Activated CD4-positive, alpha-beta memory T cell treated with anti-CD3 and anti-CD28 coated beads, Interleukin-2, amount 10 ng/mL, durations not matched to agents 7 days and 5 days (primary cell): Measurements from ENCODE around the gene CACNA1C. TPM values are rescaled to one million over a fixed set of nuclear protein-coding genes. Genes with fewer than 3 reads are reported as not detected.

Source experiments
- CTCF ChIA-PET: fragments of 350-600 bp; sonication (Branson Sonifier 250); formaldehyde crosslinking; loops from one replicate; lab custom pipeline; 2021; ENCODE audit warnings: antibody characterized with exemption, inconsistent platforms; lab: Charles Lee
- POLR2A ChIA-PET: fragments of 350-600 bp; sonication (Branson Sonifier 250); formaldehyde crosslinking; loops from one replicate; lab custom pipeline; 2021; ENCODE audit warnings: antibody characterized with exemption; lab: Charles Lee
- DNase-seq: peaks from one replicate; pipeline ENCODE4 v3.0.0-alpha.2; 2020
- H3K27ac Mint-ChIP-seq: one replicate; pipeline ENCODE4 v1.8.0; 2021; ENCODE audit warnings: mild to moderate bottlenecking, mixed read lengths
- H3K27me3 Mint-ChIP-seq: one replicate; pipeline ENCODE4 v1.8.0; 2021; ENCODE audit warnings: mixed read lengths
- H3K36me3 Mint-ChIP-seq: one replicate; pipeline ENCODE4 v1.8.0; 2021; ENCODE audit warnings: low read depth, mixed read lengths
- H3K4me1 Mint-ChIP-seq: one replicate; pipeline ENCODE4 v1.8.0; 2021; ENCODE audit warnings: mixed read lengths
- H3K4me3 Mint-ChIP-seq: one replicate; pipeline ENCODE4 v1.8.0; 2021; ENCODE audit warnings: mild to moderate bottlenecking, mixed read lengths
- H3K9me3 Mint-ChIP-seq: one replicate; pipeline ENCODE4 v1.8.0; 2021; ENCODE audit warnings: mixed read lengths
- total RNA-seq, 2 experiments: library from RNA; stranded (reverse); gene quantifications; one replicate each; pipeline ENCODE4 v1.2.3, GENCODE V29; 2021

The CACNA1C gene
- total RNA-seq, 2 experiments from 2014 or later, result 0.30 TPM

- Mint-ChIP-seq H3K4me3 (no peak overlapping the region), H3K36me3 (no peaks in the 10 kb centered on the region), H3K9me3 (no peaks in the 10 kb centered on the region), H3K27me3 (peaks cover 3% of the 10 kb centered on the region), H3K4me1 (no peaks in the 10 kb centered on the region), H3K27ac (no peak overlapping the region)
- ChIA-PET CTCF (no interaction called here), POLR2A (no interaction called here)
- DNase-seq, result no peak
These were observed 153.2 kb downstream of the CACNA1C start for GRCh38 chr12:2205996-2206395.

DNA sequence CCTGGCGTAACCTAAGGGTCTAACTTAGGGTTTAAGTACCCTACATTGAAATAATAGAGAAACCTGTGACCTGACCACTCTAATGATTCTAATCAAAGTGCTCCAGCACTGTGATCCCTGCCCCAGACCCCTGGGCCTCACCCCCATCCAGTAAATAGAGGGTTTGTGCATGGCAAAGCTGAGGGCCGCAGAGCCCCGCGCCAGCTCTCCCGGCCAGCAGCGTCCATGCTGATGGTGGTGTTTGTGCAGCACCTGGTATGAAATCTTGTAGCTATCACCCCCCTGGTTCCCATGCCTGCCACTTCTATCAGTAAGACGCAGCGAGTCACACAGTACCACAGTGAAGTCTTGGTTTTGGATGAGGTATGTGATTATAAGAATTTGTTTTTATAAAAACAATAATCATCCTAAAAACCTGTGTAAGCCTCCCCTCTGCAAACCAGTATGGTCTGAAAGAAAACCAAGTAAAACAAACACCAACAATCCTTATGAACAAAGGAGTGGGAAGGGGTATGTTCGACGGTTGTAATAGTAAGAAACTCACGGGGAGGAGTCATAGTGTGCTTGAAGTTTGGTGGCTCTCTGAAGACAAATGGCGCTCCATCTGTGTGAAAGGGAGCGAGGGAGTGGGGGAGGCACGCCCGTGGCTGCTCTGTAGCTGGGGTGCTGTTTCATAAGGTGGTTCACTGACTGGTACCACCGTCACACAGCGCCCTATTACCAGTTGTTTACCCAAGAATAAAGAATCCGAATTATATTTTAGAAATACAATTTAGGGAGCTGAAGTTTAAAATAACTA, 156.2 kb downstream of the CACNA1C start:
- H3K4me1 Mint-ChIP-seq, result no peaks in the 10 kb centered on the region
- POLR2A ChIA-PET, result no interaction called here
- DNase-seq, result no peak
- CTCF ChIA-PET, result no interaction called here
- no peaks in the 10 kb centered on the region for H3K36me3 Mint-ChIP-seq
- H3K27me3 Mint-ChIP-seq, result peaks cover 5% of the 10 kb centered on the region
- no peak overlapping the region for H3K4me3 Mint-ChIP-seq
- H3K9me3 Mint-ChIP-seq, result no peaks in the 10 kb centered on the region
- no peak overlapping the region for H3K27ac Mint-ChIP-seq

DNA sequence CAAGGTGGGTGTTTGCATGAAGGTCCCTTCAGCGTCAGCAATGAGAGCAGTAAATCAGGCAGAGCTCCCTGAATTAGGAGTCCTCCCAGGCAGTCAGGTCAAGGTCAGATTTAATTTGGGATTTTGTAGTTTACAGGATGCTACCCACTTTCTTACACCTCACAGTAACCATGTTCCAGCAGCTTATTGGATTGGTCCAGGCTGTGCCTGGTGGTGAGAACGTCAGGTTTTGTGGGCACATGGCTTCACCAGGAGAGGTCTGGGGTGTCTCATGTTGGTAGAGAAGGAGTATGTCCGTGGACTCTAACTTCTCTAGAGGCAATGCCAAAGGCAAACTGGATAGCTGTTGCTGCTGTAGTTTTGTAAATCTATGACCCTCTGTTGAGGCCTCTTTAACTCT, 158.3 kb downstream of the CACNA1C start:
- DNase-seq, result no peak
- H3K9me3 Mint-ChIP-seq, result no peaks in the 10 kb centered on the region
- ChIA-PET CTCF (no interaction called here), POLR2A (no interaction called here)
- no peaks in the 10 kb centered on the region for H3K36me3 Mint-ChIP-seq
- H3K27me3 Mint-ChIP-seq, result peaks cover 5% of the 10 kb centered on the region
- no peaks in the 10 kb centered on the region for H3K4me1 Mint-ChIP-seq
- no peak overlapping the region for H3K27ac Mint-ChIP-seq
- no peak overlapping the region for H3K4me3 Mint-ChIP-seq

- Mint-ChIP-seq H3K27me3 (peaks cover 7% of the 10 kb centered on the region), H3K27ac (no peak overlapping the region), H3K4me3 (no peak overlapping the region), H3K36me3 (no peaks in the 10 kb centered on the region), H3K9me3 (no peaks in the 10 kb centered on the region), H3K4me1 (no peaks in the 10 kb centered on the region)
- ChIA-PET POLR2A (no interaction called here), CTCF (no interaction called here)
- no peak for DNase-seq
These were observed 159.8 kb downstream of the CACNA1C start for GRCh38 chr12:2212537-2212936.

DNA sequence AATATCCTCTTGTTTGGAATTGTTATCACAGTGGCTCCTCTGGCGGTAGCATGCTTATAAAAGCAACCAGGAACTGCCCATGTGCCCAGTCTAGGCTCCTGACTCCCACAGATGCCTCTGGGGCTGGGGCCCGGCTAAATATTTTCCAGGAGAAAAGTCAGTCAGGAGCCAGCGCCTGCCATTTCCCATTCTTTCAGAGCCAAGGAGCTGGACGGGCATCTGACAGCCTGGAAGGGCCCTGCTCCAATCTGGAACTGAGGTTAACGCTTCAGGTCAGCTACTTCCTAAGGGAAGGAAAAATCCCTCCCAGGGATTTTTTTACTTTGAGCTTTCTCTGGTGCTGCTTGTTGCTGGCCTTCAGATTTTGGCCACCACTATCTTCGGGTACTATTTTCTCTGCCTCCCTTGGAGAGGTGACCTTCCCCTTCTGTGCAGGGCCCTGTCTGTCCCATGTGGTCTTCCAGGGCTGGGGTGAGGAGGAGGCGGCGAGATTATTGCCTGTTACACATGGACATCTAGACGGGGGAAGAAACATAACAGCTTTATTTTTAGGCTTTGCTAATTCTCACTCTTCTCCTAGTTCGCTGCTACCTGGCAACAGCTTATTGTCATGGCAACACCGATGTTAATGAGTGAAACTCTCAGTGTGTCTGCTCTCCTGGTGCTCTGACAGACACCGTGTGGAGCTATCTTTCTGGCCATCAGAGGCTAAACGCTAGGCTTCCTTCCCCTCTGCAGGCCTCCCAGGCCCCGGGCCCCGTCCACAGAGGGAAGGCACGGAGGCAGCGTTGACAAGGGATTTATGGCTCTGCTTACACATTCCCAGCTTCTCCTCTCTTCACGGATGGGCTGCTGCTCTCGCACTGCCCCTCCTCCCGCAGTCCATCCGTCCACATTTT, 160.4 kb downstream of the CACNA1C start:
- H3K27ac Mint-ChIP-seq, result no peak overlapping the region
- DNase-seq, result no peak
- POLR2A ChIA-PET, result no interaction called here
- no peaks in the 10 kb centered on the region for H3K4me1 Mint-ChIP-seq
- peaks cover 7% of the 10 kb centered on the region for H3K27me3 Mint-ChIP-seq
- CTCF ChIA-PET, result no interaction called here
- H3K36me3 Mint-ChIP-seq, result no peaks in the 10 kb centered on the region
- no peak overlapping the region for H3K4me3 Mint-ChIP-seq
- no peaks in the 10 kb centered on the region for H3K9me3 Mint-ChIP-seq

DNA sequence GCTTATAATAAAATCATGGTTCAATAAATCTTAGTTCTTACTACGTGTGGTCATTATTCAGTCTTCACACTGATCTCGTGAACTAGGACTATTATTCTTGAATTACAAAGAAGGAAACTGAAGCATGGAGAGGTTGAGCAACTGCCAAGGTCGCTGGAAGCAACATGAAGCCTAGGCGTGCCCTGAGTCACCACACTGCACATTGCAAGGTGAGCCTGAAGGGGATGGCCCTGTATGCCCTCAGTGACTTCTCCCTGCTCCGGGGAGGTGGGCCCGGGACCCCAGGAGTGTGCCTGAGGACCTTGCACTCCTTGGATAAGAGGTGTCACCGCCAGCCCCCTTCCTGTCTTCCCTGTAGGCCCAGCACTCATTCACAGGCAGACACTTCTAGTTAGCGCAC, 161.6 kb downstream of the CACNA1C start:
- no peaks in the 10 kb centered on the region for H3K9me3 Mint-ChIP-seq
- CTCF ChIA-PET, result no interaction called here

DNA sequence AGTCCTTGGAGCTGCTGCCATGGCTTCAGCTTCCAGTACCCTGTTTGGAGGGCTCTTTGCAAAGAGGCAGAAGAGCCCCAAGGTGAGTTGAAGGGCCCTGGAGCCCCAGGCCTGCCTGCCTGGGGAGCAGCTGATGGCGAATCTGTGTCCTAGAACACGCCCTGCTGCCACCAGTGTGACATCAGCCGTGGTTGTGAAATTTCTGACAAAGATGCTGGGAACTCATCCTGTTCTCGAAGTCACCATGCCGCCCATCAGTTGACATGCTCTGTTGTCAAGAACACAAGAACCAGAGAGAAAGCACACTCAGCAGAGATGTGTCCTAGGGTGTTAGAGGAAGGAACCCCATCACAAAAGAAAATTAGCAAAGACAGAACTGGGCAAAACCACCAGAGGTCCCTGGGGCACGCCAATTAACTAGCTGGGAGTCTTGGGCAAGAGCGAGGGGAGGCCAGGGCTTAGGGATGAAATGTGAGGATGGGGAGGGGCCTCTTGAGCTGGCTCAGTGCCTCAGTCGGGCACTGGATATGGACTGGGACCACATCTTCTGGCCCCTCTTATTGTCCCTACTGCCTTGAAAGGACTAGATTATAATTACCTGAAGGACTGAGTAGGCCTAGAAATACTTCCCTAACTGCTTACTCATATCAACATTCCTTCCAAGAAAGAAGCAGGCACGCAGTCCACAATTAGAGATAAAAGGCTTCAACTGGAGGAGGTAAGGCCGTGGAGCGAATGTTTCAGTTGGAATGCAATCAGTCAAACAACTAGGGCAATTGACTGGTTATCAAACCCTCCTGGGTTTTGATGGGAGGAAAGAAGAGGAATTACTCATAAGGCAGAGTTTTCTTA, 163.1 kb downstream of the CACNA1C start:
- H3K36me3 Mint-ChIP-seq, result no peaks in the 10 kb centered on the region
- no peak overlapping the region for H3K4me3 Mint-ChIP-seq
- CTCF ChIA-PET, result no interaction called here
- H3K27me3 Mint-ChIP-seq, result peaks cover 13% of the 10 kb centered on the region
- POLR2A ChIA-PET, result no interaction called here
- H3K9me3 Mint-ChIP-seq, result no peaks in the 10 kb centered on the region
- H3K4me1 Mint-ChIP-seq, result no peaks in the 10 kb centered on the region
- DNase-seq, result no peak
- no peak overlapping the region for H3K27ac Mint-ChIP-seq

More for the DNA sequence above, 161.6 kb downstream of the CACNA1C start:
- H3K27me3 Mint-ChIP-seq, result peaks cover 9% of the 10 kb centered on the region
- no peaks in the 10 kb centered on the region for H3K4me1 Mint-ChIP-seq
- no peaks in the 10 kb centered on the region for H3K36me3 Mint-ChIP-seq
- H3K4me3 Mint-ChIP-seq, result no peak overlapping the region
- POLR2A ChIA-PET, result no interaction called here
- H3K27ac Mint-ChIP-seq, result no peak overlapping the region
- no peak for DNase-seq

GRCh38 chr12:2218706-2219105, 165.9 kb downstream of the CACNA1C start:
- ChIA-PET POLR2A (no interaction called here), CTCF (no interaction called here)
- Mint-ChIP-seq H3K36me3 (no peaks in the 10 kb centered on the region), H3K4me3 (no peak overlapping the region), H3K9me3 (no peaks in the 10 kb centered on the region), H3K27ac (no peak overlapping the region), H3K27me3 (peaks cover 18% of the 10 kb centered on the region), H3K4me1 (no peaks in the 10 kb centered on the region)
- DNase-seq, result no peak

DNA sequence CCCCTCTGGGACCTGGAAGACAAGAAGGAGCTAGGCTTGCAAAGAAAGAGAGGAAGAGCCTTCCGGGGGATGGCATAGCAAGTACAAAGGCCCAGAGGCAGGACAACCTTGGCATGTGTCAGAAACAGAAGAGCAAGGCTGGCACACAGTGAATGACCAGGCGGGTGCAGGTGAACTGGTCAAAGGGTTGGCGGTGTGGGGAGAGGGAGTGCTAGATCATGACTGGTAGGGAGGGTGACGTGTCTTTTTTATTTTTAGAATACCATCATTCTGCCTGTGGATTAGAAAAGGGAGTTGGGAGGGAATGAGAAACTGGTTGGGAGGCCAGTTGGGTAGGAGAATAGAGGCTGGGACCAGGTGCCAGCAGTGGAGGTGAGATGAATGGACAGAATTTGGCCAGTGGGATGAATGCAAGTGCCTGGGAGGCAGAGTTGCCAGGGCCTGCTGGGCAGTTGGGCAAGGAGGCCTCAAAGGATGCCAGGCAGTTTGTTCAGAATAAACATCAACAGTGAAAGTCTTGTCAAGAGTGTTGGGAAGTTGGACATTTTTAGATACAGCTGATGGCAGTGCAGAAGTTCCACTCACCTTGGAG, 168.3 kb downstream of the CACNA1C start:
- no peak for DNase-seq
- Mint-ChIP-seq H3K27ac (no peak overlapping the region), H3K9me3 (no peaks in the 10 kb centered on the region), H3K4me1 (no peaks in the 10 kb centered on the region), H3K36me3 (no peaks in the 10 kb centered on the region), H3K27me3 (peaks cover 18% of the 10 kb centered on the region), H3K4me3 (no peak overlapping the region)
- POLR2A ChIA-PET, result no interaction called here
- CTCF ChIA-PET, result no interaction called here

GRCh38 chr12:2222691-2223090, 169.9 kb downstream of the CACNA1C start:
- CTCF ChIA-PET, result no interaction called here
- no peak overlapping the region for H3K27ac Mint-ChIP-seq
- no peaks in the 10 kb centered on the region for H3K36me3 Mint-ChIP-seq
- peaks cover 23% of the 10 kb centered on the region for H3K27me3 Mint-ChIP-seq
- H3K4me1 Mint-ChIP-seq, result no peaks in the 10 kb centered on the region
- H3K4me3 Mint-ChIP-seq, result no peak overlapping the region
- DNase-seq, result no peak
- POLR2A ChIA-PET, result no interaction called here
- no peaks in the 10 kb centered on the region for H3K9me3 Mint-ChIP-seq

GRCh38 chr12:2224961-2225360, 172.2 kb downstream of the CACNA1C start:
- Mint-ChIP-seq H3K27ac (no peak overlapping the region), H3K27me3 (peaks cover 28% of the 10 kb centered on the region), H3K9me3 (no peaks in the 10 kb centered on the region), H3K4me3 (no peak overlapping the region), H3K4me1 (no peaks in the 10 kb centered on the region), H3K36me3 (no peaks in the 10 kb centered on the region)
- ChIA-PET CTCF (no interaction called here), POLR2A (no interaction called here)
- no peak for DNase-seq

DNA sequence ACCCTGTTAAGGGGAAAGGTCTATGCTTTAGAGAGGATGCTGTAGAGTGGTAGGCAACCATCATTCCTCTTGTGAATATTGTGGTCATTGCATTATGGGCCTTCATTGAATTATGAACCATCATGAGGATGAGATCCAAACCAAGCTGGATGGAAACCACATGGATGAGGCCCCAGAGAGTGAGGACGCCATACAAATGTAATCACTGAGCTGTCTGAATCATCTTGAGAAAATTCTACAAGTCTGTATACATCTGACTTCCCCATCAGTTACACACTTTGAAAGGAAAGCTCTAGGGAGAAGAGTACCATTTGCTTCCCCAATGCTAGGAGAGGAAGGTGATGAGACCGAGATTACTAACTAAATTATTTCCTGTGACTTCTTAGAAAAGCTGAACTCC, 172.9 kb downstream of the CACNA1C start:
- H3K9me3 Mint-ChIP-seq, result no peaks in the 10 kb centered on the region
- CTCF ChIA-PET, result no interaction called here
- POLR2A ChIA-PET, result no interaction called here
- no peak overlapping the region for H3K4me3 Mint-ChIP-seq
- DNase-seq, result no peak
- H3K27ac Mint-ChIP-seq, result no peak overlapping the region
- no peaks in the 10 kb centered on the region for H3K36me3 Mint-ChIP-seq
- no peaks in the 10 kb centered on the region for H3K4me1 Mint-ChIP-seq
- peaks cover 25% of the 10 kb centered on the region for H3K27me3 Mint-ChIP-seq

- H3K27me3 Mint-ChIP-seq, result peaks cover 19% of the 10 kb centered on the region
- H3K9me3 Mint-ChIP-seq, result no peaks in the 10 kb centered on the region
- ChIA-PET CTCF (no interaction called here), POLR2A (no interaction called here)
- no peak for DNase-seq
- no peak overlapping the region for H3K27ac Mint-ChIP-seq
- H3K4me1 Mint-ChIP-seq, result no peaks in the 10 kb centered on the region
- no peak overlapping the region for H3K4me3 Mint-ChIP-seq
- H3K36me3 Mint-ChIP-seq, result no peaks in the 10 kb centered on the region
These were observed 173.9 kb downstream of the CACNA1C start for GRCh38 chr12:2226641-2227040.
